ENCODE measurements around the gene PLXND1.

PLXND1 gene

DNA sequence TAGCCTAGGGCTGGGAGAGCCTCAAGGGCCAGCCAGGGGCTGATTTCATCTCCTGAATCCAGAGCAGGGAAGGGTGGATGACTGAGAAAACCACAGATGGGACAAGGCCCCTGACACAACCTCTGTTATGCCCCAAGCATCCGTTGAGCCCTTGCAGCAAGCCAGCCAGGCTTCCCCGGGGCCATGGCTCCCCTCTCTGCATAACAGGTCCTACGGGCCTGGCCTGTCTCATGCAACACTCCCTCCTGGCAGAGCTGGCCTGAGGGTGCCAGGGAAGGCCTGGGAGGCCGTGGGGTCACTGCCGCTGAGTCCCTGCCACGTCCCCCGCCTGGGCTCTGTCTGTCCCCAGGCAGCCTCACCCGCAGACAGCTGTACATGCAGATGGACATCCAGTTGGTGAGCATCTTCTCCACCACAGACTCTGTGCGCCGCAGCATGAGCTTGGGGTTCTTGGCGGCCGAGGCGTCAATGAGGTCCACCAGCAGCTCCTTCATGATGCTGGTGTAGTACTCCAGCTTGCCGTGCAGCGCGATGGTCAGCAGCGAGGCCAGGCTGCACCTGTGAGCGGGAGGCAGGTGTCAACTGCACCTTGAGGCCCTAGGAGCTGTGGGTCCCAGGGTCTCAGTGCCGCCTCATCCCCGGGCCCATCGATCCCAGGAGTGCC, 41.4 kb downstream of the PLXND1 start:
- TF ChIP-seq EP300 (IDR thresholded peaks at IDR 0.05; ENCODE audit: borderline replicate concordance) = no peak
- TF ChIP-seq TEAD4 (IDR thresholded peaks at IDR 0.05) = no peak
- TF ChIP-seq NFIC (IDR thresholded peaks at IDR 0.05) = no peak
- no peak for TF ChIP-seq EGR1 (IDR thresholded peaks at IDR 0.05)
- no peak for TF ChIP-seq RAD21 (IDR thresholded peaks at IDR 0.05; ENCODE audit: low read depth)
- no peak for TF ChIP-seq TCF12 (IDR thresholded peaks at IDR 0.05; ENCODE audit: low read depth)
- TF ChIP-seq YY1 (IDR thresholded peaks at IDR 0.05; ENCODE audit: low read depth) = no peak
- TF ChIP-seq CEBPB (IDR thresholded peaks at IDR 0.05) = no peak

DNA sequence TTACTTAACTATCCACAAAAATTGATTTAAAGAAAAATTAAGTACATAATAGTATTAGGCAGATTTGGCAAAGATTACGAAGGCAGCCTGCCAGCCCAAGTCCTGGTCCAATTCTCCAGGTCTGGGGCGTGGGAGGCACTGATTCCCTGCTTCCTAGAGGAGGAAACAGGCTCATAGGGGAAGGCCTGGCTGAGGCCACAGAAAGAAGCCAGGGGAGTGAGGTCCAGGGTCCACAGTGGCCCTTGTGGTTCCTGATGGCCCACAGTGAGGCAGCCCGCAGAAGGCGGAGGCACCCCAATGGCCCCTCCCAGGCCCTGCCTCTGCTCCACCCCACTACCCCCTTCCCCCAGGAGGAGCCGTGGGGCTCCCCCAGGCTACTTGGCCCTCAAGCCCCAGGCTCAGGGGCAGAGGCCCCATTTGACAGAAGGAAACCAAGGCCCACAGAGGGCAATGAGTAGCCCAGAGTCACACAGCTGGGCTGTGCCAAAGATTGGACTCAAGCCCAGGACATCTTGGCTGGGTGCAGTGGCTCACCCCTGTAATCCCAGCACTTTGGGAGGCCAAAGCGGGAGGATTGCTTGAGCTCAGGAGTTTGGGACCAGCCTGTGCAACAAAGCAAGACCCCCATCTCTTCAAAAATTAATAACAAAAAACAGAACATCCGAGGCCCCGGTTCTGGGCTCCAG, 42.5 kb downstream of the PLXND1 start:
- TF ChIP-seq, protein P1, sequence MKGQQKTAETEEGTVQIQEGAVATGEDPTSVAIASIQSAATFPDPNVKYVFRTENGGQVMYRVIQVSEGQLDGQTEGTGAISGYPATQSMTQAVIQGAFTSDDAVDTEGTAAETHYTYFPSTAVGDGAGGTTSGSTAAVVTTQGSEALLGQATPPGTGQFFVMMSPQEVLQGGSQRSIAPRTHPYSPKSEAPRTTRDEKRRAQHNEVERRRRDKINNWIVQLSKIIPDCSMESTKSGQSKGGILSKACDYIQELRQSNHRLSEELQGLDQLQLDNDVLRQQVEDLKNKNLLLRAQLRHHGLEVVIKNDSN (IDR thresholded peaks at IDR 0.05) = no peak
- TF ChIP-seq, protein P2, sequence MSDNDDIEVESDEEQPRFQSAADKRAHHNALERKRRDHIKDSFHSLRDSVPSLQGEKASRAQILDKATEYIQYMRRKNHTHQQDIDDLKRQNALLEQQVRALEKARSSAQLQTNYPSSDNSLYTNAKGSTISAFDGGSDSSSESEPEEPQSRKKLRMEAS (IDR thresholded peaks at IDR 0.05) = no peak

DNA sequence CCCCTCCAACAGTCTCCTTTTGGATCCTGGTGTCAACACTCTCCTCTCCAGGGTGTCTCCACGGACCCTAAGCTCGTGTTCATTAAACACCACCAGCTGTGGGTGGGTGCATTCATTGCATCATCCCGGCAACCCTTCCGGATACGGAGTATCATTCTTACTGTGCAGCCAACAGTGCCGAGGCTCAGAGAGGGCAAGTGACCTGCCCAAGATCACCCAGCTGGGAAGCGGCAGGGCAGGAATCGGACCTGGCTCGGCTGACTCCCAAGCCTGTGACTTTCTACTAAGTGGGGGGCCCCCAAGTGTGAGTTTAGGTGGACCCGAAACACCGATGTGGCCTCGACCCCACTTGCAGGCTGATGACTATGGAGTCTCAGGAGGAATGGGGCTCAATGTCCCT, 43.1 kb downstream of the PLXND1 start:
- TF ChIP-seq EGR1 (IDR thresholded peaks at IDR 0.05) (no peak), ZBTB7A (IDR thresholded peaks at IDR 0.05; ENCODE audit: low read depth) (no peak), EP300 (IDR thresholded peaks at IDR 0.05; ENCODE audit: borderline replicate concordance) (no peak), RAD21 (IDR thresholded peaks at IDR 0.05; ENCODE audit: low read depth) (no peak), TCF12 (IDR thresholded peaks at IDR 0.05; ENCODE audit: low read depth) (no peak), NFIC (IDR thresholded peaks at IDR 0.05) (no peak), CREB1 (IDR thresholded peaks at IDR 0.05; ENCODE audit: low read depth) (no peak), CEBPB (IDR thresholded peaks at IDR 0.05) (no peak), TAF1 (IDR thresholded peaks at IDR 0.05; ENCODE audit: low read depth) (no peak), FOXM1 (IDR thresholded peaks at IDR 0.05; ENCODE audit: borderline replicate concordance, low read depth) (no peak)
- TF ChIP-seq, protein P1 (IDR thresholded peaks at IDR 0.05) = no peak

DNA sequence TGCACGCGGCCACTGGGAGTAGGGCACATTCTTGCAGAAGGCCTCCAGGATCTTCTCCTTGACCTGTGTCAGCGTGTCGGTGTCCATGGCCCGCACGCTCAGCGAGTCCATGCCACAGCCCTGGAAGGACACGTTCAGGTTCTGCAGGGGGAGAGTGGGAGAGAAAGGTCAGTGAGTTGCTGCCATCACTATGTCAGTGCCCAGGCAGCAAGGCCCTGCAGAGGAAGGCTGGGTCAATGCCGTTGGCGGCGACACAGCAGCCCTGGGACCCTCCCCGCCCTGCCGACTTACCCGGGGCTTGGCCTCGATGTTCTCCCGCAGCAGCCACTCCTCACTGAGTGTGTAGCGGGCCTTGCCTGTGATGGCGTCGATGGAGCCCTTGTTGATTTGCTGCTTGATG, 43.7 kb downstream of the PLXND1 start:
- TF ChIP-seq EGR1 (IDR thresholded peaks at IDR 0.05) = no peak
- TF ChIP-seq YY1 (IDR thresholded peaks at IDR 0.05; ENCODE audit: low read depth) = no peak

DNA sequence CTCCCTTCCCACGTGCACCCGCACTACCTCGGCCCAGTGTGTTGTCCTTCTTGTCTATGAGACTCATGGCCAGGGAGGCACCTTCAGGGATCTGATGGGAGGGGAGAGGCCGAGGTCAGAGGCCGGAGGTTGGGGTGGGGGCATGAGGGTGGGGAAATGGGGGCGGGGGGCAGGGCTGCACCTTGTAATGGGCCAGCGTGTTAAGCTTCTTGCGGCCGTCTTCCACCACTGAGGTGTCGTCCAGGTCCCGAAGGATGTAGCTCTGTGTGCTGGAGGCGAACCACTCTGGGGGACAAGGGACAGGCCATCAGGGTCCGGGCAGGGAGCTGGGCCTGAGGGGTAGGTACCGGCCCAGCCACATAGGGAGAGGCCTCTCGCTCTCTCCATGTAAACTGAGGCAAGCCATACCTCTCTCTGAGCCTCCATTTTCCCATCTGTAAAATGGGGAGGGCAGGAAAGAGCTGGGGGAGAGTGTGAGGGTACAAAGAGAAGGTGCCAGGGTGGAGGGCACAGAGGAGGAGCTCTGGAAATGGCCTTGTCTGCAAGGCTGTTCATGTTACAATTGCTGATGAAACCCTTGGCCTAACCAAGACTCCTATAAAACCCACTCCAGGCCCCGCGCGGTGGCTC, 44.7 kb downstream of the PLXND1 start:
- TF ChIP-seq CREB1 (IDR thresholded peaks at IDR 0.05; ENCODE audit: low read depth) = no peak
- TF ChIP-seq RAD21 (IDR thresholded peaks at IDR 0.05; ENCODE audit: low read depth) = no peak
- TF ChIP-seq YY1 (IDR thresholded peaks at IDR 0.05; ENCODE audit: low read depth) = no peak
- no peak for TF ChIP-seq ZBTB7A (IDR thresholded peaks at IDR 0.05; ENCODE audit: low read depth)
- TF ChIP-seq FOXM1 (IDR thresholded peaks at IDR 0.05; ENCODE audit: borderline replicate concordance, low read depth) = no peak
- TF ChIP-seq, protein P3, sequence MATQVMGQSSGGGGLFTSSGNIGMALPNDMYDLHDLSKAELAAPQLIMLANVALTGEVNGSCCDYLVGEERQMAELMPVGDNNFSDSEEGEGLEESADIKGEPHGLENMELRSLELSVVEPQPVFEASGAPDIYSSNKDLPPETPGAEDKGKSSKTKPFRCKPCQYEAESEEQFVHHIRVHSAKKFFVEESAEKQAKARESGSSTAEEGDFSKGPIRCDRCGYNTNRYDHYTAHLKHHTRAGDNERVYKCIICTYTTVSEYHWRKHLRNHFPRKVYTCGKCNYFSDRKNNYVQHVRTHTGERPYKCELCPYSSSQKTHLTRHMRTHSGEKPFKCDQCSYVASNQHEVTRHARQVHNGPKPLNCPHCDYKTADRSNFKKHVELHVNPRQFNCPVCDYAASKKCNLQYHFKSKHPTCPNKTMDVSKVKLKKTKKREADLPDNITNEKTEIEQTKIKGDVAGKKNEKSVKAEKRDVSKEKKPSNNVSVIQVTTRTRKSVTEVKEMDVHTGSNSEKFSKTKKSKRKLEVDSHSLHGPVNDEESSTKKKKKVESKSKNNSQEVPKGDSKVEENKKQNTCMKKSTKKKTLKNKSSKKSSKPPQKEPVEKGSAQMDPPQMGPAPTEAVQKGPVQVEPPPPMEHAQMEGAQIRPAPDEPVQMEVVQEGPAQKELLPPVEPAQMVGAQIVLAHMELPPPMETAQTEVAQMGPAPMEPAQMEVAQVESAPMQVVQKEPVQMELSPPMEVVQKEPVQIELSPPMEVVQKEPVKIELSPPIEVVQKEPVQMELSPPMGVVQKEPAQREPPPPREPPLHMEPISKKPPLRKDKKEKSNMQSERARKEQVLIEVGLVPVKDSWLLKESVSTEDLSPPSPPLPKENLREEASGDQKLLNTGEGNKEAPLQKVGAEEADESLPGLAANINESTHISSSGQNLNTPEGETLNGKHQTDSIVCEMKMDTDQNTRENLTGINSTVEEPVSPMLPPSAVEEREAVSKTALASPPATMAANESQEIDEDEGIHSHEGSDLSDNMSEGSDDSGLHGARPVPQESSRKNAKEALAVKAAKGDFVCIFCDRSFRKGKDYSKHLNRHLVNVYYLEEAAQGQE (IDR thresholded peaks at IDR 0.05; ENCODE audit: low read depth) = no peak
- TF ChIP-seq EP300 (IDR thresholded peaks at IDR 0.05; ENCODE audit: borderline replicate concordance) = no peak
- TF ChIP-seq TCF12 (IDR thresholded peaks at IDR 0.05; ENCODE audit: low read depth) = no peak
- TF ChIP-seq TAF1 (IDR thresholded peaks at IDR 0.05; ENCODE audit: low read depth) = no peak
- no peak for TF ChIP-seq TEAD4 (IDR thresholded peaks at IDR 0.05)
- TF ChIP-seq NFIC (IDR thresholded peaks at IDR 0.05) = no peak
- TF ChIP-seq CEBPB (IDR thresholded peaks at IDR 0.05) = no peak
- TF ChIP-seq EGR1 (IDR thresholded peaks at IDR 0.05) = no peak

DNA sequence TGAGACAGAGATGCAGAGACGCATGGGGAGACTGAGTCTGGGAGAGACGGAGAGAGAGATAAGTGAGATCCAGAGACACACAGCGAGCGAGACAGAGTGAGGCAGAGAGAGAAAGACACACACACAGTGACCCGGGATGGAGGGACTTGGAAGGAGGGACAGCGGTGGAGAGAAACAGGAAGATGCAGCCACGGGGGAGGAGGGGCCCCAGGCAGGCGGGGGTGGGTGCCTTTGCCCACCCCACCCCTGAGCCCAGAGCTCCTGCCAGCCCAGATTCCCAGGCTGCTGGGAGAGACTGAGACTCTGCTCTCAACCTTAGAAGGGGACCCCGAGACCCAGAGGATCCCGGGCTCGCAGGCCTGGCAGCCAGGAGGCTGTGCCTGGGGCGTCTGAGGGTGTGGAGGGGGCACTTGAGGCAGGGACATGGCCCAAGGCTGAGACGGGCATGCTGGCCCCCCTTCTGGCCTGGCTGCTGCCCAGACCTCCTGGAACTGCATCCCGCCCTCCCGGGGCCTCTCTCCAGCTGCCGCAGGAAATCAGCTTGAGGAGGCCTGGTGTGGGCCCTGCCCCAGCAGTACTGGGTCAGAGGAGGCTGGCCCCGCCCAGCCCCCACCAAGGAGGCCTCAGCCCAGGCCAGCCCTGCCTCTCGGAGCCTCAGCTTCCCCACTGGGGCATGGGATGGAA, 45.4 kb downstream of the PLXND1 start:
- TF ChIP-seq TEAD4 (IDR thresholded peaks at IDR 0.05) = no peak
- no peak for TF ChIP-seq EP300 (IDR thresholded peaks at IDR 0.05; ENCODE audit: borderline replicate concordance)
- no peak for TF ChIP-seq NFIC (IDR thresholded peaks at IDR 0.05)
- no peak for TF ChIP-seq FOXM1 (IDR thresholded peaks at IDR 0.05; ENCODE audit: borderline replicate concordance, low read depth)
- no peak for TF ChIP-seq TAF1 (IDR thresholded peaks at IDR 0.05; ENCODE audit: low read depth)
- TF ChIP-seq ZBTB7A (IDR thresholded peaks at IDR 0.05; ENCODE audit: low read depth) = no peak
- TF ChIP-seq CEBPB (IDR thresholded peaks at IDR 0.05) = no peak
- TF ChIP-seq, protein P2 (IDR thresholded peaks at IDR 0.05) = no peak
- no peak for TF ChIP-seq EGR1 (IDR thresholded peaks at IDR 0.05)
- TF ChIP-seq RAD21 (IDR thresholded peaks at IDR 0.05; ENCODE audit: low read depth) = no peak
- TF ChIP-seq, protein P3 (IDR thresholded peaks at IDR 0.05; ENCODE audit: low read depth) = no peak

All from Ishikawa (cell line).